NCI-H146 treated with DMSO at 0.1 percent for 48 hours (cell line): Measurements from ENCODE around the gene PFKL.
A peak's percentile ranks its signal among the peaks of the same experiment; 100 is the strongest.

ENCODE experiments used
- DNase-seq: peaks from one replicate; lab custom pipeline; 2025; ENCODE audit not compliant: unreplicated experiment; lab: John Stamatoyannopoulos, UW

The PFKL gene

GRCh38 chr21:44326716-44327602 is 27.1 kb downstream of the PFKL start:
- no peak for DNase-seq

GRCh38 chr21:44327603-44327974 is 27.7 kb downstream of the PFKL start:
- no peak for DNase-seq

GRCh38 chr21:44328242-44328895 is 28.5 kb downstream of the PFKL start:
- DNase-seq, result no peak

GRCh38 chr21:44329086-44329889 is 29.4 kb downstream of the PFKL start:
- DNase-seq, result no peak

- DNase-seq, result no peak
These were observed 30.3 kb downstream of the PFKL start for GRCh38 chr21:44329971-44330681.

GRCh38 chr21:44330698-44331097 is 30.8 kb downstream of the PFKL start:
- no peak for DNase-seq

- DNase-seq, result no peak
These were observed 31.4 kb downstream of the PFKL start for GRCh38 chr21:44331209-44331608.

- no peak for DNase-seq
These were observed 31.9 kb downstream of the PFKL start for GRCh38 chr21:44331650-44332307.

- DNase-seq, result no peak
These were observed 32.5 kb downstream of the PFKL start for GRCh38 chr21:44332383-44332782.

GRCh38 chr21:44332965-44333364 is 33.1 kb downstream of the PFKL start:
- DNase-seq, result no peak

GRCh38 chr21:44333509-44334328 is 33.9 kb downstream of the PFKL start:
- DNase-seq, result no peak

- no peak for DNase-seq
These were observed 34.6 kb downstream of the PFKL start for GRCh38 chr21:44334329-44335030.

- DNase-seq, result no peak
These were observed 35.6 kb downstream of the PFKL start for GRCh38 chr21:44335266-44336059.

GRCh38 chr21:44337449-44337848 is 37.6 kb downstream of the PFKL start:
- no peak for DNase-seq

- DNase-seq, result peak; percentile 34
These were observed 38.4 kb downstream of the PFKL start for GRCh38 chr21:44337941-44338895.

GRCh38 chr21:44338971-44339910 is 39.4 kb downstream of the PFKL start, which contains the start of gene CFAP410:
TSS of gene CFAP410 (minus strand) at chr21:44339390. CDS start at chr21:44339194, 196 bp downstream.
- peak; percentile 67 for DNase-seq
